ENCODE results near the gene ULBP3.
A peak's percentile ranks its signal among the peaks of the same experiment; 100 is the strongest.
"Not testable (repeated sequence)": the region's sequence is repeated elsewhere in the genome, so short reads cannot be mapped to it uniquely, and the experiment has no call there.

Gene ULBP3

DNA sequence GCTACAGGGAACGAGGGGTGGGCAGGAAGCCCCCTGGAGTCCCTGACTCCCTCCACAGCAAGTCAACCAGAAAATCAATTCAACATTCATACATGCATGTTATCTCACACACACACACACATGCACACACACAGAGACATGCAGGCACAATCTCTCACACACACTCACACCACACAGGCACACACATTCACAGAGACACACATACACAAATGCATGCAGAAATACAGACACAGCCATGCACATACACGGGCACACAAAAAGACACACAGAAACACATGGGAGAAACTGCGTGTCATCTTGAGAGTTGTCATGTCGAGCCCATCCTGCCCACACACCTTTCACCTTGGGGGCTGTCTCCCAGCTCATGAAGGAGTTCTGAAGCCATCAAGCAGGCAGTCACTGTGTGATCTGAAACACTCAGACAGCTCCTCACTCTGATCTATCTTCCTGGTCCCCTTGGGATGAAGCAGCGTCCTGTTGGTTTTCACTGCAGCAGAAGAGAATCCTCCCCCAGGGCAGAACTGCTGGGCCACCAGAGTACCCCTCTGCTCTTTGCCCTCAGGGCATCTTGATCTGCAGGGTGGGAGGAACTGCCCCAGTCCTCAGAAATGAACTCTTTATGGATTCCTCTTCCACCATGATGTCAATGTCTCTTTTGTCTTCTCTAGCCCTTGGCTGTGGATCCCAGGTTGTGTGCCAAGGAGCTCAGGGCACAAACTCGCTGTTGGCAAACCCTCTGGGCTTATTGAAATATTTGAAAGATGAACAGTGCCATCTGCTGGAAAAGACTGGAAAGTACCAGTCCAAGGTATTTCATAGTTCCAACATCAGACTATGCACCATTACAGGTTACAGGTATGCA is 52.4 kb downstream of the ULBP3 start:
- DNase-seq (ENCODE audit: low read depth, low spot score): peak; percentile 24

DNA sequence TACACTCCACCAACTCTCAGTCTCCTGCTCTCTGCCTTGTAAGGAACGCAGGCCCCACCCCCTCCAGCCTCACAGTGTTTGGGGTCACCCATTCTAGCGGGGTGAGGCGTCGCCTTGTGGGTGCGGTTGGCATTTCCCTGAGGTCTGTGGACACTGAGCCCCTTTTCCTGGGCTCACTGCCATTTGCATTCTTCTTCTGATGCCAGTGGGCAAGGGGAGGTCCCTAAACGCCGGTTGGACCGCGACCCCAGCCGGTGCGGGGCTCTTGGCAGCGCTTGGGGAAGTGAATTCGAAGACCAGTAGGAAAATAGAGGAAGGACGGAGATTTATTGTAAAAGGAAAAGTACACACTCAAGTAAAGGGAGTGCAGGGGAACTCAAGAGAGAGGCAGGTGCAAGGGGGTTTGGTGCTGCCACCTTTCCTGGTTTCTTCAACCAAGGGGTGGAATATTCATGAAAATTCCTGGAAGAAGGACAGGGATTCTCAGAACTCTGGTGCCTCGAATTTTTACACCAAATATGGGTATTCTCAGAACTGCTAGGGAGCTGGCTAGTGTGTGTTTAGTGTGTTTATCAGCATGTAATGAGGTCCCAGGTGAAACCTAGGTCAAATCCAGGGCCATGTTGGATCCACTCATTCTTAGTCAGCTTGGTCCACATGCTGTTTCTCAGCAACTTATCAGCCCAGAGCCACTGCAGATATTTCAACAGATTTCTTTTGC is 53.5 kb downstream of the ULBP3 start:
- DNase-seq (ENCODE audit: low read depth, low spot score): not testable (repeated sequence)

DNA sequence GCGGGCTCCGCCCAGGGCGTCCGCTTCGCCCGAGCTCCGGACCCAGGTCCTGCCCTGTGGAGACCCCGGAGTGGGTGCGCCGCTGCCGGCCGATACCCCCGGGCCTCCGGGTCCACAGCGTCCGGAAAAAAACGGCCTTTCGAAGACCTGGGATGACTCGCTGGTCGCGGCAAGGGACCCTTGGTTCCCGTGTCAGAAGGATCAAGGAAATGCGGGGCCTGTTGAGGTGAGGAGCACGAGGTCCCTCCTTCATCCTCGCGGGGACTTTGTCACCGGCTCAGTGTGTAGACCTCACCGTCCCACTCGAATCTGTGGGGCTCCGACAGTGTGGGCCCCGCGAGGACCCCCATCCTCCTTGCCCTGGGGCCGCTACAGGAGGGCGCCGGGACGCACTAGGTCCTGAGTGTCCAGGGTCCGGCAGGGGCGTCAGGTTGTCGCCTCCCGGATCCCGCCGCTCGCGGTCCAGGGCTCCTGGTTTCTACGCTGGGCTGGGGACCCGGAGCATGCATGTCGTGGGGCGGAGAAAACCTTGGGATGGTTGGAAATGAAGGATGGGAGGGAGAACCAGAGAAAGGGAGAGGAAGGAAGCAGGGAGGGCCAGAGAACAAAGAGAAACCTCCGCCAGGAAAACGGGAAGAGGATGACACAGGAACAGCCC is 54.2 kb downstream of the ULBP3 start:
- not testable (repeated sequence) for DNase-seq (ENCODE audit: low read depth, low spot score)

DNA sequence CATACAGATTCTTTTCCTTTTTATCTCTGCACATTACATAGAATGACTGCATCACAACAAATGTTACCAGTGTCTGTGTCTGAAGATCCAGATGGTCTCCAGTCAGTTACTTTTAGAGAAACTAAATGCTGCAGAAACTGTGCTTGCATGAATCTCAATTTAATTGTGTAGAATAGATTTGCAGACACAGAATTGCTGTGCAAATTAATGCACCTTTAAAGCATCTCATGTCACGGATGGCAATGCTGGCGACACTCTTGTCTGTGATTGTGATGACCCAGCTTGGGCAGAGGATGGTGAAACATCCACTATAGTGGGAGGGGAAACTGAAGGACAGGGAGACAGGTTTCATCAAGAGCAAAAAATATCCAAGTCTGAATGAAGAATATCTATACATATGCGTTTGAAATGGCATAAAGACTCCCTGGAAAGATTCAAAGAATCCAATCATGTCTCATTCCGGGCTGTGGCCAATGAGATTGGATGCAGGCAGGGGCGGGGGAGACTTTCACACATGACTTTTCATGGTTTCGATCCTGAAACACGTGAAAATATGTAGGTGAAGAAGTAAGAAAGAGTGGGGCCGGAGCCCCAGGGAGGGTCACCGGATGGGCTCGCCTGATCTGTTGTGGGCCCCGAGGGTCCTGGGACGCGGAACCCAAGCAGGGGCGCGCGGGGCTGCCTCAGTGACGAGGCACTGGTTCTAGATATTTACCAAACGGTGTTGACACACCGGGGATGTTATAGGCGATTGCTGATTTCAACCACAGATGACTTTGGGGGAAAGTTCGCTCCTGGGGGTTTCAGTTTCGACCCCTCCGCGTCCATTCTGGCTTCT is 54.9 kb downstream of the ULBP3 start:
- not testable (repeated sequence) for DNase-seq (ENCODE audit: low read depth, low spot score)

DNA sequence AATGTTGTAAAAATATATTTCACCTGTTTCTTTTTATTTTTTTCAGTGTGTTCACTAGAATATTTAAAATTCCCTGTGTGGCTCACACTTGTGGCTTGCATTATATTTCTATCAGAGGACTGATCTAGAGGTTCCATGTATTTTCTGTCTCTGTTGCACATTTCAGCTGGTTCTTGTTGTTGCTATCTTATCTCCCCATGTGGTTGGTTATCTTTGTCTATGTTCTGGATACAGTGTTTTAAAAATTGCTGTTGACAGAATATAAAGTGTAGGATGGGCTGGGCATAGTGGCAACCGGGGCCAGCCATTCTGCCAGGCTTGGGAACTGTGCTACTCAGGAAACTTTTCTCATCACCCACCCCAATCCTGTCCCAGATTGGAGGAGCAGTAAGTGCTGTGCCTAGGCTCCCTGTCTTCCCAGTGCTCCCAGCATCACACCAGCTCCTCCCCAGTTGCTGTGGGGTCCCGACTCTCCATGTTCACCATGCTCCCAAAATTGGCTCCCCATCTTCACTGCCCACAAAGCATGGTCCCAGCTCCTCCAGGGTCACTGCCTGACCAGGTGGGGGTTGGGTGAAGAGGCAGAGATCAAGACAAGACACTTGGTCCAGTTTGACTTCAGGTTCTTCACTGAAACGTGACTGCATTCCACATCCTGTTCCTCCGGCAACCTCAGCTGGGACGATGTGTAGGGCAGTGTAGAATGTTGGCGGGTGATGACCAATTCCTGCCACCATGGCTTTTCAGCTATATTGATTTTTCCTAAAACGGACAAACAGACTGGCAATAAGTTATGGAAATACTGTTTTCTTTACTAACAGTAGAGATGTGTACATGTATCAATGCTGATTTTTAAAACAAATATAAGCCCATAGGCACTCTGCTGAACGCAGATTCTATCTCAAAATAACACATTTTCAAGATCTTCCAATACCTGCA is 55.8 kb downstream of the ULBP3 start:
- not testable (repeated sequence) for DNase-seq (ENCODE audit: low read depth, low spot score)

Data from brain pericyte (primary cell).